Cardiac fibroblast (primary cell): ENCODE results near the gene BBS9.

ENCODE experiments used
- DNase-seq, 2 donors: peaks; one replicate each; pipeline versions ENCODE4 v3.0.0 to v3.0.0-alpha.2; 2010; ENCODE audit warnings: low read depth in 2 of 2
- H3K4me3 ChIP-seq, 2 donors: replicated peaks in 1 of 2; 1 replicate in 1 of 2; 2 replicates in 1 of 2; pipeline ENCODE4 v1.5.1; 2011; ENCODE audit warnings: low read depth in 2 of 2, low read length in 2 of 2, mild to moderate bottlenecking in 2 of 2, moderate library complexity in 1 of 2
- TF ChIP-seq, protein P1 (sequence below): IDR thresholded peaks from one replicate; pipeline ENCODE4 v1.5.1; 2011; ENCODE audit warnings: low read depth, mild to moderate bottlenecking, low read length, inconsistent platforms

The BBS9 gene

DNA sequence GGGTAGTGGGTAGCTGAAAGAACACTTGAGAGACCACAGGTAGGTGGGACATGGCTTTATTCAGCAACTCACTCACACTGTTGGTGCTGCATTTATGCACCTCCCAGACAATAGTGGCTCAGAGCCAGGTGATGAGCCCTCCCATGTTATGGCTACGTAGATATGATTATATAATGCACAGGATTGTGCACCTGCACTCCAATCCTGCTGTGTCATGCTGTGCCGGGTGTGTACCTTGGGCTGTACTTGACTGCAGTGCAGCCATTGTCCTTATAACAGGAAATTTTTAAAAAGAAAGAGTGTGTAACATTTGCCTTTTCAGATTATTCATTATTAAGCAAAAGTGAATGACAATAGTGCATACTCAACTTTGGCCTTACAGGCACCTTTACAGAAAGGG, 409.8 kb downstream of the BBS9 start:
- no peak overlapping the region for H3K4me3 ChIP-seq
- TF ChIP-seq, protein P1, sequence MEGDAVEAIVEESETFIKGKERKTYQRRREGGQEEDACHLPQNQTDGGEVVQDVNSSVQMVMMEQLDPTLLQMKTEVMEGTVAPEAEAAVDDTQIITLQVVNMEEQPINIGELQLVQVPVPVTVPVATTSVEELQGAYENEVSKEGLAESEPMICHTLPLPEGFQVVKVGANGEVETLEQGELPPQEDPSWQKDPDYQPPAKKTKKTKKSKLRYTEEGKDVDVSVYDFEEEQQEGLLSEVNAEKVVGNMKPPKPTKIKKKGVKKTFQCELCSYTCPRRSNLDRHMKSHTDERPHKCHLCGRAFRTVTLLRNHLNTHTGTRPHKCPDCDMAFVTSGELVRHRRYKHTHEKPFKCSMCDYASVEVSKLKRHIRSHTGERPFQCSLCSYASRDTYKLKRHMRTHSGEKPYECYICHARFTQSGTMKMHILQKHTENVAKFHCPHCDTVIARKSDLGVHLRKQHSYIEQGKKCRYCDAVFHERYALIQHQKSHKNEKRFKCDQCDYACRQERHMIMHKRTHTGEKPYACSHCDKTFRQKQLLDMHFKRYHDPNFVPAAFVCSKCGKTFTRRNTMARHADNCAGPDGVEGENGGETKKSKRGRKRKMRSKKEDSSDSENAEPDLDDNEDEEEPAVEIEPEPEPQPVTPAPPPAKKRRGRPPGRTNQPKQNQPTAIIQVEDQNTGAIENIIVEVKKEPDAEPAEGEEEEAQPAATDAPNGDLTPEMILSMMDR, result no peak
- no peak for DNase-seq

DNA sequence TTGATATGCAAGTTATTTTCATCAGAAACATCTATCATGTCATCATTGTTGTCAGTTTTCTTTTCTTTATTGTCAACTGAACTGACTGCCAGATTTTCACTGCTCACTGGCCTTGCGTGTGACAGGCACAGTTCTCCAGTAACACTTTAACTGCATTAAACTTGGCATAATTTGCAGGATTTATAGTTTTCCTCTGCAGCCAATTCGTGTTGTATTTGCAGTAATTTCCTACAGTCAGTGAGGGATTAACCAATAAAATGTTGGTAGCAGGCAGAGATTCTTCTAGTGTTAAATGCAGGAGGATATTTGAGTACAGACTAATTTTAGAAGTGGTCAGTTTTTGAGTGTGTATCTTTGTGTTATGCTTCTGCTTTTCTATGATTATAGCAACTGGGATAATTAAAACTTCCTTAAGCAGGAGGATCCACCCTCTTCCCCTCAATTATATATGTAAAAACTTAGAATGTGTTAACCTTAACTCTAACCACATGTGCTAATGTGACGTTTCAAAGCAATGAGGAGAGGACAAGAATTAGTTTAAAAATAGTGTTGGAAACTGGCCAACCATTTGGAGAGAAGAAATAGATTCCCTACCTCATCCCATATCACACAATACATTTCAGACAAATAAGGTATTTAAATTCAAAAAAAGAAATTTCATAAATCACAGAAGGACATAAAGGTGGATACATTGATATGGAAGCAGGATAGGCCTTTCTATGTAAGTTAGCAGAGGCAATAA, 410.5 kb downstream of the BBS9 start:
- DNase-seq, result no peak
- TF ChIP-seq, protein P1, result no peak
- no peak overlapping the region for H3K4me3 ChIP-seq

- no peak for DNase-seq
- H3K4me3 ChIP-seq, result no peak overlapping the region
- TF ChIP-seq, protein P1, result no peak
These were observed 418.5 kb downstream of the BBS9 start for GRCh38 chr7:33547880-33548279.

DNA sequence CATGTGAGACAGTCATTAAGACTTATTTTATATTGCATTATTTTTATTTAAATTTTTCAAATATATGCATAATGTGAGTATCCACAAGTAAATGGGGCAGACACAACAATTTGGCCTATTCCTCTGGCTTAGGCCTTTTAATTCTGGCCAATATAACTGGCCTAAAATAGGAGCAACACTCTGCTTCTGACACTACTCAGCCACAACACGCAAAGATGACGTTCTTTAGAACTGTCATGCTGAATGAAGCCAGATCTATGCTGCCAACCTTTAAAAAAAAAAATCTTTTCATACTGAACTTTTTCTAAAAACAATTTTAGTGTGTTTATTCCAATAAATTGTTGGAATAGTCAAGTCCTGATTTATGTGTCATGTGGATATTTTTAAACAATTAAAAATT, 421.0 kb downstream of the BBS9 start:
- TF ChIP-seq, protein P1, result no peak
- no peak overlapping the region for H3K4me3 ChIP-seq
- no peak for DNase-seq

GRCh38 chr7:33550979-33551378, 421.6 kb downstream of the BBS9 start:
- DNase-seq, result no peak
- TF ChIP-seq, protein P1, result no peak
- no peak overlapping the region for H3K4me3 ChIP-seq

- DNase-seq, result no peak
- H3K4me3 ChIP-seq, result no peak overlapping the region
- TF ChIP-seq, protein P1, result no peak
These were observed 424.7 kb downstream of the BBS9 start for GRCh38 chr7:33554046-33554445.

DNA sequence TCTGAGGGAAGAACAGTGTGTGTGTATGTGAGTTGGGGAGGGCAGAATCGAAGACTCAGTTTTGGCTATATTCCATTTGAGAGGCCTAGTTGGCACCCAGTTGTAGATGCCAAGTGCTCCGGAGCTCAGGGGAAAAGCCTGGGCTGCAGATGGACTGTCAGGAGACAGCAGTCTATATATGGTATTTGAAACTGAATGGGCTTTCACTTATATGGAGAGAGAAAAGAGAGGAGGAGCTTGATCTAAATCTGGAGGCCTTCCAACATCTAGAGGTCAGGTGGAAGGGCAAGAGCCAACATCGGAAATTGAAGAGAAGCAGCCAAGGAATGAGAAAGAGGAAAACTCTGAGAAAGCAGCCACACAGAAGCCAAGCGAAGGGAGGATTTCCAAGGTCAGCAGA, 425.2 kb downstream of the BBS9 start:
- DNase-seq, result no peak
- H3K4me3 ChIP-seq, result no peak overlapping the region
- TF ChIP-seq, protein P1, result no peak
